H1 (cell line): ENCODE data around the gene MAJIN. TPM values are rescaled to one million over a fixed set of nuclear protein-coding genes. Genes with fewer than 3 reads are reported as not detected.

Source experiments
- POU5F1 ChIP-seq: IDR thresholded peaks from 2 replicates; pipeline ENCODE4 v1.6.1; 2011; ENCODE audit warnings: low read depth, mild to moderate bottlenecking, low read length, moderate library complexity
- polyA plus RNA-seq, 7 experiments: library from polyadenylated mRNA; depleted of rRNA in 3 of 7; stranded (reverse) in 5 of 7; unstranded in 2 of 7; fragments of >200 nt in 5 of 7; fragments of 200-250 nt in 2 of 7; gene quantifications; 1 replicate in 5 of 7; 2 replicates in 1 of 7; 4 replicates in 1 of 7; pipeline versions ENCODE4 v1.2.1 to v1.2.3, GENCODE V29; 2011 to 2013; ENCODE audit warnings: missing spikeins in 2 of 7, mixed read lengths in 2 of 7
- total RNA-seq: library from RNA; stranded (reverse); fragmentation: NEBNext Ultra II Directional; extraction: Animal tissue kit (Norgen Biotek cat#: 25700); gene quantifications from 2 replicates; pipeline ENCODE4 v1.2.1, GENCODE V29; 2021

Gene MAJIN
- total and polyA plus RNA-seq, 2 of the 8 experiments (the other 6 are each of a cell fraction or from before 2014, with no cell fraction given) = not detected

DNA sequence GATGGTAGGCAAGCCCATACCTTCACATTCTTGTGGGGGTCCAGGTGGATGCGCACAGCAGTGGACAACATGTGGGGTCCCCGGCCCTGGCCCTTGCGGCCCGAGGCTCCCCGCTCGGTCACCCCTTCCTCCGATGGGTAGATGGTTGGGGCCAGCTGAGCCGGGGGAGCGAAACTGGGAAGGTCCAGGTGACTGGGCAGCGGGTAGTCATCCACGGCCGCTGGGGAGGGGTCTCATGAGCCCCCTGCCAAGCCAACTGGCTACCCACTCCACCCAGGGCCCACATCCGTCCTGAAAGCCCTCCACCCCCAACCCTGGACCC is 65.6 kb downstream of the MAJIN start (continued):
- TF ChIP-seq POU5F1 = no peak
- TF ChIP-seq, all 59 proteins: peak for 0
